Epithelial cell of esophagus (primary cell): ENCODE data around the gene EIF4EBP2.

Experiments used
- DNase-seq: peaks from one replicate; pipeline ENCODE4 v3.0.0; 2010; ENCODE audit warnings: low read depth
- H3K4me3 ChIP-seq: 2 replicates; pipeline ENCODE4 v1.5.1; 2011; ENCODE audit warnings: mild to moderate bottlenecking, low read length, control low read depth
- TF ChIP-seq, protein P1 (sequence below): IDR thresholded peaks from 2 replicates; pipeline ENCODE4 v1.5.1; 2011; ENCODE audit warnings: low read depth, mild to moderate bottlenecking, low read length, control low read depth, inconsistent platforms; ENCODE audit not compliant: insufficient read depth; ENCODE audit errors: missing control alignments

The EIF4EBP2 gene

DNA sequence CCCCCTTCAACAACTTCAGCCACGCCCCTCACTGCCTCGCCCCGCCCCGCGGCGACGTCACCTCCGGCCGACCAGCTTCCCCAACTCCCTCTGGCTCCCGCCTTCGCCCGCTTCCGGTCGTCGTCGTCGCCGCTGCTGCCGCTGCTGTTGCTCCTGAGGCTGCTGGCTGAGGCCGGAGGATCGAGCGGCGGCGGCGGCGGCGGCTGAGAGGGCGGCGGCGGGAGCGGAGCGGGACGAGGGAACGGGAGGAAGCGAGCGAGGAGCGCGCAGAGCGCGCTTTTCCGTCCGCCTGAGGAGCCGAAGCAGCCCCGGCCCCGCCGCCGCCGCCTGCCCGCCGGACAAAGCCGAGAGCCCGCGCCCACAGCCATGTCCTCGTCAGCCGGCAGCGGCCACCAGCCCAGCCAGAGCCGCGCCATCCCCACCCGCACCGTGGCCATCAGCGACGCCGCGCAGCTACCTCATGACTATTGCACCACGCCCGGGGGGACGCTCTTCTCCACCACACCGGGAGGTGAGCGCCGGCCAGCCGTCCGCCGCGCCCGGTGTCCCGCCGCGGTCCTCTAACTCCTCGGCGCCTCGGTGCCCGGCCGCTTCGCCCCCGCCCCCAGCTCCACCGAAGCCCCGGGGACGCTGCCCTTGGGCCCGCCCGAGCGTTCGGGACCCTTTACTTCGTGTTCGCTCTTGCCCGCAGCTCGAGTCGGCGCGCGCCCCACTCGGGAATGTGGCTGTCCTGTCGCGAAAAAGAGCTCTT lies at the start of gene EIF4EBP2:
EIF4EBP2 (plus strand) TSS at position 110 of the 751 bp plus-strand sequence; CDS start at position 367, 257 bp downstream.
- TF ChIP-seq, protein P1, sequence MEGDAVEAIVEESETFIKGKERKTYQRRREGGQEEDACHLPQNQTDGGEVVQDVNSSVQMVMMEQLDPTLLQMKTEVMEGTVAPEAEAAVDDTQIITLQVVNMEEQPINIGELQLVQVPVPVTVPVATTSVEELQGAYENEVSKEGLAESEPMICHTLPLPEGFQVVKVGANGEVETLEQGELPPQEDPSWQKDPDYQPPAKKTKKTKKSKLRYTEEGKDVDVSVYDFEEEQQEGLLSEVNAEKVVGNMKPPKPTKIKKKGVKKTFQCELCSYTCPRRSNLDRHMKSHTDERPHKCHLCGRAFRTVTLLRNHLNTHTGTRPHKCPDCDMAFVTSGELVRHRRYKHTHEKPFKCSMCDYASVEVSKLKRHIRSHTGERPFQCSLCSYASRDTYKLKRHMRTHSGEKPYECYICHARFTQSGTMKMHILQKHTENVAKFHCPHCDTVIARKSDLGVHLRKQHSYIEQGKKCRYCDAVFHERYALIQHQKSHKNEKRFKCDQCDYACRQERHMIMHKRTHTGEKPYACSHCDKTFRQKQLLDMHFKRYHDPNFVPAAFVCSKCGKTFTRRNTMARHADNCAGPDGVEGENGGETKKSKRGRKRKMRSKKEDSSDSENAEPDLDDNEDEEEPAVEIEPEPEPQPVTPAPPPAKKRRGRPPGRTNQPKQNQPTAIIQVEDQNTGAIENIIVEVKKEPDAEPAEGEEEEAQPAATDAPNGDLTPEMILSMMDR, result no peak
- peak within 1 kb of the TSS; percentile 85 for H3K4me3 ChIP-seq
- peak; percentile 97 for DNase-seq

DNA sequence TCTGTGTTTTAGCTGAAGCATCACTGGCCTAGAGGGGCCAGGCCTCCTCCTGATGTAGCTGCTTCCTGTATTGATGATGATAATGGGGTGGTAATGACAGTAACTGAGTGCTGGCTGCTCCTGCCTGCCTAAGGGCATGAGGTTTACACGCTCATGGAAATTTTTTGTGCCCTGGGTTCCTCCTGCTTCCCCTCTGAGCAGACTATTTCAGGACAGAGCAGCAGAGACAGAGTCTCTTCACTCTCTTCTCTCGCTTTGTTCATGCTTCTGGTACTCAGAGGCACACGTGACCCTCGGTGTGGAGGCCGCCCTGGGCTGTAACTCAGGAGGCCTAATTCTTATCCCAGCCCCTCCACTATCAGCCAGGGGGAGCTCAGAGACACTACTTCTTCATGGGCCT lies 49.4 kb upstream of the EIF4EBP2 start:
- H3K4me3 ChIP-seq, result no peak overlapping the region
- no peak for DNase-seq
- TF ChIP-seq, protein P1, result no peak

GRCh38 chr10:70355051-70356021 lies 48.6 kb upstream of the EIF4EBP2 start:
- no peak overlapping the region for H3K4me3 ChIP-seq
- no peak for DNase-seq
- TF ChIP-seq, protein P1, result no peak

GRCh38 chr10:70357565-70357964 lies 46.4 kb upstream of the EIF4EBP2 start:
- no peak for DNase-seq
- TF ChIP-seq, protein P1, result no peak
- H3K4me3 ChIP-seq, result no peak overlapping the region

- no peak for DNase-seq
- TF ChIP-seq, protein P1, result no peak
- H3K4me3 ChIP-seq, result no peak overlapping the region
These were observed 45.5 kb upstream of the EIF4EBP2 start for GRCh38 chr10:70358446-70358845.

GRCh38 chr10:70359017-70359550 lies 44.9 kb upstream of the EIF4EBP2 start:
- H3K4me3 ChIP-seq, result no peak overlapping the region
- TF ChIP-seq, protein P1, result no peak
- DNase-seq, result peak; percentile 44
